Stimulated activated CD8-positive, alpha-beta memory T cell treated with anti-CD3 and anti-CD28 coated beads, Interleukin-7, amount 100 ng/mL, for 48 hours (primary cell): ENCODE results near the gene DAB2.

ENCODE experiments used
- DNase-seq, 2 donors: peaks; one replicate each; pipeline ENCODE4 v3.0.0-alpha.2; 2020; ENCODE audit warnings: low read depth in 1 of 2; ENCODE audit errors: extremely low read depth in 1 of 2

Gene DAB2

DNA sequence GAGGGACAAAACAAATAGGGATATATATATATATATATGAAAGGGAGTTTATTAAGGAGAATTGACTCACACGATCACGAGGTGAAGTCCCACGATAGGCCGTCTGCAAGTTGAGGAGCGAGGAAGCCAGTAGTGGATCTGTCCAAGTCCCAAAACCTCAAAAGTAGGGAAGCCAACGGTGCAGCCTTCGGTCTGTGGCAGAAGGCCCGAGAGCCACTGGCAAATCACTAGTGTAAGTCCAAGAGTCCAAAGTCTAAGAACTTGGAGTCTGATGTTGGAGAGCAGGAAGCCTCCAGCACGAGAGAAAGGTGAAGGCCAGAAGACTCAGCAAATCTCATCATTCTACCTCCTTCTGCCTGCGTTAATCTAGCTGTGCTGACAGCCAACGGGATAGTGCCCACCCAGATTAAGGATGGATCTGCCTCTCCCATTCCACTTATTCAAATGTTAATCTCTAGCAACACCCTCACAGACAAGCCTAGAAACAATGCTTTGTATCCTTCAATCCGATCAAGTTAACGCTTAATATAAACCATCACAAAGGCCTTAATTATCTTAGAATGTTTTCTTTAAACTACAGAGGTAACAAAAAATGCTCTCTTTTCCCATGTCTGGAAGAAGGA is 23.8 kb upstream of the DAB2 start:
- DNase-seq: no peak

DNA sequence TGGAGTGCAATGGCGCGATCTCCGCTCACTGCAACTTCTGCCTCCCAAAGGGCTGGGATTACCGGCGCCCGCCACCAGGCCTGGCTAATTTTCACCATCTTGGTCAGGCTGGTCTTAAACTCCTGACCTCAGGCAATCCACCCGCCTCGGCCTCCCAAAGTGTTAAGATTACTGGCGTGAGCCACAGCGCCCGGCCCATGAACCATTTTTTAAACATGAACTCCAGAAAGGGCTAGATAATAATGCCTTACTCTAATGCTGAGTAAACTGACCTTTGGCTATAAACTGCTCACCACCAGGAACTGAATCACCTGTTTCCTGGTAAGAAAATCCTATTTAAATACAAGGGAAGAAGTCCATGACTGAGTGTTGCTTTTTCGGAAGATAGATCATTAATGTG is 23.2 kb upstream of the DAB2 start:
- no peak for DNase-seq

- DNase-seq: no peak
Observed at GRCh38 chr5:39447059-39447458, 22.3 kb upstream of the DAB2 start.

GRCh38 chr5:39446231-39446630 is 21.5 kb upstream of the DAB2 start:
- no peak for DNase-seq

GRCh38 chr5:39443911-39444310 is 19.1 kb upstream of the DAB2 start:
- no peak for DNase-seq

DNA sequence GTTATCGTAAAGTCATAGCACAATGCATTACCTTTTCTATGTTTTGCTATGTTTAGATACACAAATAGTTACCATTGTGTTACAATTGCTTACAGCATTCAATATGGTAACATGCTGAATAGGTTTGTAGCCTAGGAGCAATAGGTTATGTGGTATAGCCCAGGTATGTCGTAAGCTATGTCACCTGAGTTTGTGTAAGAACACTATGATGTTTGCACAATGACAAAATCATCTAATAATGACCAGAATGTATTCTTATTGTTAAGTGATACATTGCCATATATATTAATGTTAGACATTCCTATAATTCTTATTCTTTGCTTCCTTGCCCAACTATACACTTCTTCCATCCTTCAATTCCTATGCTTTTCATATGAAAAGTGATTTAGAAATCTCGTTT is 18.2 kb upstream of the DAB2 start:
- DNase-seq: no peak

GRCh38 chr5:39441838-39442237 is 17.1 kb upstream of the DAB2 start:
- DNase-seq: no peak

DNA sequence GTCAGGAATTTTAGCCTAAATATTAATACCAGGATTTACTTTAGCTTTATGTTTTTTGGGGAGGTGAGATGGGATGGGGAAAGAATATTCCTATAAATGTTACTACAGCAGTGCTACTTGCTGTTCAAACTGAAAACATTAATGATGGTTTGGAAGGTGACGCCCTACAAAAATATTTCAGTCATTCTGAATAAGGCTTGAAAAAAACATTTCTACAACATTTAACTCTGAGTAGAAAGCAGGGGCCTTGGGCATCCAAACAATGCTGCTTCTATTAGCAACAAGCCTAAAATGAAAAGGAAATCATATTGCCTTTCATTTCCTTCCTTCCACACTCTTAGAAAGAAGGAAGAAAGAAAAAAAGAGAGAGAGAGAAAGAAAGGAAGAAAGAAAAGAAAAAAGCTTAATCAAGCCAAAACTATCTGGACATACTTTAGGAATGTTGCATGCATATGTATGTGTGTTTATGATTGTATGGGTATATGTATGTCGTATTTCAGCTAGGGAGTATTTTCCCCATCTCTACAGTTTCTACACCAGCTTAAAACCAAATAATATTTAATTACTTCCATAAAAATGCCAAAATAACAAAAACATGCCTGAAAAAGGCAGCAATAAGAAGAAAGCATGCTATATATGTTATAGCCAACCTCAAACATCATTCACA is 16.3 kb upstream of the DAB2 start:
- DNase-seq: no peak

- DNase-seq: no peak
Observed at GRCh38 chr5:39440192-39440957, 15.6 kb upstream of the DAB2 start.

DNA sequence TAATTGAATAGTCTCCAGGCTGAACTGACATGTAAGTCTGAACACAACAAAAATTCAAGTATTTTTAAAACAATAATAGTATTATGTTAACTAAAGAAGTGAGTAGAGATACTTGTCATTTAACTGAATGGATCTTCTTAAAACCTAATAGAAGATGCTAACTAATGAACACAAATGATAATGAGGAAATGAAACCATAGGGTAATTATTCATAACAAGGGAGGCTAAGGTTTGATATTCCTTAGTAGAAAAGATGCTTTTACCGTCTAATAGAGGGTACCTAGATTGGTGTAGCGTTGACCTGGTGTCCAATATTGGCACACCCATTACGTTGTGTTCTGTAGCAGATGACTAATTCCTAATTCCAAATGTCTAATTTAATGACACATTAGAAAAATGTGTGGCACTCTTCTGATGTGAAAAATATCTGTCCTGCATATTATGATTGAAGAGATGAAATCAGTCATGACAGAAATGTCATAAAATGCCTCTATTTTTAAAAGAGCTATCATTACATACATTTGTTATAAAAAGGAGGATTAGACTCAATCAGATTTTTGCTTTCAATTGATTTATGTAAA is 14.9 kb upstream of the DAB2 start:
- no peak for DNase-seq

GRCh38 chr5:39437467-39437866 is 12.7 kb upstream of the DAB2 start:
- DNase-seq: no peak

- no peak for DNase-seq
Observed at GRCh38 chr5:39433848-39434247, 9.1 kb upstream of the DAB2 start.

DNA sequence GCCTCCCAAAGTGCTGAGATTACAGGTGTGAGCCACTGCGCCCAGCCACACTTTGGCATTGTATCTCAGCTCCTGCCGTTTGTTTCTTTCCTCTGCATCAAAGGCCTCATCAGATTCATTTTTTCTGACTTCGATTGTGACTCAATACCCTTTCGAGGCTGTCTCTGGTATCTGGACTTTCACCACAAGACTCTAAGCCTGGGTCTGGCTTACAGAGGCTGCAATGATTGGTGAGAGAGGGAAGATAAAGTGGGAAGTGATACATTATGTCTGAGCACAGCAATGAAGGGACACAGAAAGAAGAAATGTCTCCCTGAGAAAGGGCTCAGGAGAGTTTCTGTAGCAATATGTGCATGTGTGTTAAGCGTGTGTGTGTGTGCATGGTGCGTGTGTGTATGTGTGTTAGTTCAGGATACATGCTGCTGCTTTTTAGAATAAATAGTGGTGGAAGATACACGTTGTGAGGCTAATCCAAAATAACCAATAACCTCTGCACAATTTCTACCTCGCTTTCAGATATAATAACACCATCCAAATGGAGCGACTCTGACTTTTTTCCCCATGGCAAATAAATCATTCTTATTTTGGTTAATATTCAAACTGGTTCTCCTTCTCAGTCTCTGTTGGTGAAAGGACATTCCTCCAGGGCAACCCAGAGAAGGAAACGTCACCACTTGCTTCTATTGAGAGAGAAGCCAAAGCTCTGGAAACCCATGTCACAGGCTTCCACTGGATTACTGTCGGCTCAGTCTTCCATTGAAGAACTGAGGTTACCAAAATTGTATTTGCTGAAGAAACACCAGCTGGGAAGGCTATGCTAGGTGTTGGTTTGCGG is 8.1 kb upstream of the DAB2 start:
- no peak for DNase-seq

DNA sequence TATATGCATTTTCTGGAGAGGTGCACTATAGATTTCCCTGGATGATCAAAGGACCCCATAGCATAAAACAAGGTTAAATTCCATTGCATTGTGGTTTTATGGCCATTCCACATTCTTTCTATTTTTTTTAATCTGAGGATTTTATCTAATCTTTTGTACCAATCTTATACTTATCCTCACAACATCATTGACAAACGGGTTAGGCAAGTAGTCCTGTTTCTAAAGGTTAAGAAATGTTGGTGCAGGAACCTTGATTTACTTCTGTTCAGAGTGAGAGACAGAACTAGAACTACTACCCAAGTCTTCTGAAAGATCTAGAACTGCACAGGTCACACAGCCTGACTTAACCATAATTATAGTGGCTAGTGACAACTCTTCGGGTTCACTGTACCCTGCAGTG is 5.7 kb upstream of the DAB2 start:
- DNase-seq: no peak

- no peak for DNase-seq
Observed at GRCh38 chr5:39428640-39429039, 3.9 kb upstream of the DAB2 start.

GRCh38 chr5:39427633-39428032 is 2.9 kb upstream of the DAB2 start:
- DNase-seq: no peak

- DNase-seq: no peak
Observed at GRCh38 chr5:39427229-39427628, 2.4 kb upstream of the DAB2 start.

DNA sequence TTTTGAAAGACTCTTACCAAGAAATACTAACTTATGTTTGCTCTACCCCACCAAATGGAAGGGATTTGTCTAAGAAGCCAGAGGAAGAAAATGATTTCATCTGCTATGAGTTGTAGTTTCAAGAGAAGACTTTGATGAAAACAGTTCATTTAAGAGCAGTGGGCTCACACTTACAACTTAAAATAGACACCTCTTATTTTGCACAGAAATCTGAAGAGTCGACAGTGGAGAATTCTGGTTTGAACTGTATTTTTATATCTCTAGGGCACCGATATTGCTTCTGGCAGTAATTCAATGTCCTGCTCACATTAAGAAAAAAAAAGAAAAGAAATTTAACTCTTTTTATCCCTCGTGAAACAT is 1.9 kb upstream of the DAB2 start:
- DNase-seq: no peak

GRCh38 chr5:39426051-39426745 is 1.4 kb upstream of the DAB2 start:
- DNase-seq: no peak

GRCh38 chr5:39423331-39423751 is 1.4 kb downstream of the DAB2 start:
- no peak for DNase-seq
